ENCODE data around the gene DNPH1. TPM values are rescaled to one million over a fixed set of nuclear protein-coding genes. Genes with fewer than 3 reads are reported as not detected.

Gene DNPH1
- total and polyA plus RNA-seq, 2 experiments from 2014 or later: 29.2 to 50.0 TPM

DNA sequence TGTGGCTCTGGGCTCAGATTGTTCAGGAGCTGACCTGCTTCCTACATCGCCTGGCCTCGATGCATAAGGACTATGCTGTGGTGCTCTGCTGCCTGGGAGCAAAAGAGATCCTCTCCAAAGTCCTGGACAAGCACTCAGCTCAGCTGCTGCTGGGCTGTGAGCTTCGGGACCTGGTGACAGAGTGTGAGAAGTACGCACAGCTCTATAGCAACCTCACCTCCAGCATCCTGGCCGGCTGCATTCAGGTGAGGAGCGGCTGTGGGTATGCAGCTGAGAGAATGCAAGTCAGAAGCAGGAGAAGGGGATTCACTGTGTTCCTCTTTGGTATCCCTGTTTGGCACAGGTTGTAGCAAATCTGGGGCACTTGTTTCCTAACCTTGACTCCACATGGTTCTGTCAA lies 29.4 kb downstream of the DNPH1 start:
- Histone ChIP-seq H3K27me3 (ENCODE audit: insufficient read depth) (no peaks in the 10 kb centered on the region), H4K20me1 (replicated peaks; ENCODE audit: insufficient read depth) (no peaks in the 10 kb centered on the region), H3K36me3 (ENCODE audit: insufficient read depth) (no peaks in the 10 kb centered on the region), H3K9me2 (ENCODE audit: insufficient read depth) (no peaks in the 10 kb centered on the region), H2AFZ (no peak overlapping the region), H3K4me3 (no peak overlapping the region), H3K79me2 (replicated peaks; ENCODE audit: insufficient read depth) (no peaks in the 10 kb centered on the region), H3K27ac (ENCODE audit: low read depth) (no peak overlapping the region), H3K4me1 (ENCODE audit: insufficient read depth) (no peaks in the 10 kb centered on the region), H3F3A (replicated peaks; ENCODE audit: low read depth) (no peaks in the 10 kb centered on the region), H3K4me2 (no peak overlapping the region)
- Mint-ChIP-seq H3K27me3 (ENCODE audit: insufficient read depth, low read depth, poor library complexity) (peaks cover 10% of the 10 kb centered on the region), H3K4me3 (no peak overlapping the region), H3K27ac (no peak overlapping the region), H3K4me1 (peaks cover 3% of the 10 kb centered on the region), H3K36me3 (ENCODE audit: low read depth) (no peaks in the 10 kb centered on the region; the same call in 2 of the 3 replicates), H3K9me3 (no peaks in the 10 kb centered on the region)
- DNase-seq (ENCODE audit: low spot score): no peak
- no peak for ATAC-seq
- no peak for TF ChIP-seq CREB1 (CRISPR knock-in tag; IDR thresholded peaks at IDR 0.05; ENCODE audit: low read depth)
- TF ChIP-seq JUNB (IDR thresholded peaks at IDR 0.05; ENCODE audit: unreplicated experiment): no peak
- TF ChIP-seq NANOG (IDR thresholded peaks at IDR 0.05; ENCODE audit: borderline replicate concordance): no peak
- TF ChIP-seq, protein P1, sequence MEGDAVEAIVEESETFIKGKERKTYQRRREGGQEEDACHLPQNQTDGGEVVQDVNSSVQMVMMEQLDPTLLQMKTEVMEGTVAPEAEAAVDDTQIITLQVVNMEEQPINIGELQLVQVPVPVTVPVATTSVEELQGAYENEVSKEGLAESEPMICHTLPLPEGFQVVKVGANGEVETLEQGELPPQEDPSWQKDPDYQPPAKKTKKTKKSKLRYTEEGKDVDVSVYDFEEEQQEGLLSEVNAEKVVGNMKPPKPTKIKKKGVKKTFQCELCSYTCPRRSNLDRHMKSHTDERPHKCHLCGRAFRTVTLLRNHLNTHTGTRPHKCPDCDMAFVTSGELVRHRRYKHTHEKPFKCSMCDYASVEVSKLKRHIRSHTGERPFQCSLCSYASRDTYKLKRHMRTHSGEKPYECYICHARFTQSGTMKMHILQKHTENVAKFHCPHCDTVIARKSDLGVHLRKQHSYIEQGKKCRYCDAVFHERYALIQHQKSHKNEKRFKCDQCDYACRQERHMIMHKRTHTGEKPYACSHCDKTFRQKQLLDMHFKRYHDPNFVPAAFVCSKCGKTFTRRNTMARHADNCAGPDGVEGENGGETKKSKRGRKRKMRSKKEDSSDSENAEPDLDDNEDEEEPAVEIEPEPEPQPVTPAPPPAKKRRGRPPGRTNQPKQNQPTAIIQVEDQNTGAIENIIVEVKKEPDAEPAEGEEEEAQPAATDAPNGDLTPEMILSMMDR (conservative IDR thresholded peaks at IDR 0.05; ENCODE audit: low read depth in 2 of 2): no peak
- TF ChIP-seq ZNF114 (CRISPR knock-in tag; IDR thresholded peaks at IDR 0.05): no peak
- no peak for TF ChIP-seq STAT1 (IDR thresholded peaks at IDR 0.05; ENCODE audit: unreplicated experiment)
- TF ChIP-seq, protein P2, sequence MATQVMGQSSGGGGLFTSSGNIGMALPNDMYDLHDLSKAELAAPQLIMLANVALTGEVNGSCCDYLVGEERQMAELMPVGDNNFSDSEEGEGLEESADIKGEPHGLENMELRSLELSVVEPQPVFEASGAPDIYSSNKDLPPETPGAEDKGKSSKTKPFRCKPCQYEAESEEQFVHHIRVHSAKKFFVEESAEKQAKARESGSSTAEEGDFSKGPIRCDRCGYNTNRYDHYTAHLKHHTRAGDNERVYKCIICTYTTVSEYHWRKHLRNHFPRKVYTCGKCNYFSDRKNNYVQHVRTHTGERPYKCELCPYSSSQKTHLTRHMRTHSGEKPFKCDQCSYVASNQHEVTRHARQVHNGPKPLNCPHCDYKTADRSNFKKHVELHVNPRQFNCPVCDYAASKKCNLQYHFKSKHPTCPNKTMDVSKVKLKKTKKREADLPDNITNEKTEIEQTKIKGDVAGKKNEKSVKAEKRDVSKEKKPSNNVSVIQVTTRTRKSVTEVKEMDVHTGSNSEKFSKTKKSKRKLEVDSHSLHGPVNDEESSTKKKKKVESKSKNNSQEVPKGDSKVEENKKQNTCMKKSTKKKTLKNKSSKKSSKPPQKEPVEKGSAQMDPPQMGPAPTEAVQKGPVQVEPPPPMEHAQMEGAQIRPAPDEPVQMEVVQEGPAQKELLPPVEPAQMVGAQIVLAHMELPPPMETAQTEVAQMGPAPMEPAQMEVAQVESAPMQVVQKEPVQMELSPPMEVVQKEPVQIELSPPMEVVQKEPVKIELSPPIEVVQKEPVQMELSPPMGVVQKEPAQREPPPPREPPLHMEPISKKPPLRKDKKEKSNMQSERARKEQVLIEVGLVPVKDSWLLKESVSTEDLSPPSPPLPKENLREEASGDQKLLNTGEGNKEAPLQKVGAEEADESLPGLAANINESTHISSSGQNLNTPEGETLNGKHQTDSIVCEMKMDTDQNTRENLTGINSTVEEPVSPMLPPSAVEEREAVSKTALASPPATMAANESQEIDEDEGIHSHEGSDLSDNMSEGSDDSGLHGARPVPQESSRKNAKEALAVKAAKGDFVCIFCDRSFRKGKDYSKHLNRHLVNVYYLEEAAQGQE (IDR thresholded peaks at IDR 0.05; ENCODE audit: unreplicated experiment): no peak
- TF ChIP-seq, protein P3, sequence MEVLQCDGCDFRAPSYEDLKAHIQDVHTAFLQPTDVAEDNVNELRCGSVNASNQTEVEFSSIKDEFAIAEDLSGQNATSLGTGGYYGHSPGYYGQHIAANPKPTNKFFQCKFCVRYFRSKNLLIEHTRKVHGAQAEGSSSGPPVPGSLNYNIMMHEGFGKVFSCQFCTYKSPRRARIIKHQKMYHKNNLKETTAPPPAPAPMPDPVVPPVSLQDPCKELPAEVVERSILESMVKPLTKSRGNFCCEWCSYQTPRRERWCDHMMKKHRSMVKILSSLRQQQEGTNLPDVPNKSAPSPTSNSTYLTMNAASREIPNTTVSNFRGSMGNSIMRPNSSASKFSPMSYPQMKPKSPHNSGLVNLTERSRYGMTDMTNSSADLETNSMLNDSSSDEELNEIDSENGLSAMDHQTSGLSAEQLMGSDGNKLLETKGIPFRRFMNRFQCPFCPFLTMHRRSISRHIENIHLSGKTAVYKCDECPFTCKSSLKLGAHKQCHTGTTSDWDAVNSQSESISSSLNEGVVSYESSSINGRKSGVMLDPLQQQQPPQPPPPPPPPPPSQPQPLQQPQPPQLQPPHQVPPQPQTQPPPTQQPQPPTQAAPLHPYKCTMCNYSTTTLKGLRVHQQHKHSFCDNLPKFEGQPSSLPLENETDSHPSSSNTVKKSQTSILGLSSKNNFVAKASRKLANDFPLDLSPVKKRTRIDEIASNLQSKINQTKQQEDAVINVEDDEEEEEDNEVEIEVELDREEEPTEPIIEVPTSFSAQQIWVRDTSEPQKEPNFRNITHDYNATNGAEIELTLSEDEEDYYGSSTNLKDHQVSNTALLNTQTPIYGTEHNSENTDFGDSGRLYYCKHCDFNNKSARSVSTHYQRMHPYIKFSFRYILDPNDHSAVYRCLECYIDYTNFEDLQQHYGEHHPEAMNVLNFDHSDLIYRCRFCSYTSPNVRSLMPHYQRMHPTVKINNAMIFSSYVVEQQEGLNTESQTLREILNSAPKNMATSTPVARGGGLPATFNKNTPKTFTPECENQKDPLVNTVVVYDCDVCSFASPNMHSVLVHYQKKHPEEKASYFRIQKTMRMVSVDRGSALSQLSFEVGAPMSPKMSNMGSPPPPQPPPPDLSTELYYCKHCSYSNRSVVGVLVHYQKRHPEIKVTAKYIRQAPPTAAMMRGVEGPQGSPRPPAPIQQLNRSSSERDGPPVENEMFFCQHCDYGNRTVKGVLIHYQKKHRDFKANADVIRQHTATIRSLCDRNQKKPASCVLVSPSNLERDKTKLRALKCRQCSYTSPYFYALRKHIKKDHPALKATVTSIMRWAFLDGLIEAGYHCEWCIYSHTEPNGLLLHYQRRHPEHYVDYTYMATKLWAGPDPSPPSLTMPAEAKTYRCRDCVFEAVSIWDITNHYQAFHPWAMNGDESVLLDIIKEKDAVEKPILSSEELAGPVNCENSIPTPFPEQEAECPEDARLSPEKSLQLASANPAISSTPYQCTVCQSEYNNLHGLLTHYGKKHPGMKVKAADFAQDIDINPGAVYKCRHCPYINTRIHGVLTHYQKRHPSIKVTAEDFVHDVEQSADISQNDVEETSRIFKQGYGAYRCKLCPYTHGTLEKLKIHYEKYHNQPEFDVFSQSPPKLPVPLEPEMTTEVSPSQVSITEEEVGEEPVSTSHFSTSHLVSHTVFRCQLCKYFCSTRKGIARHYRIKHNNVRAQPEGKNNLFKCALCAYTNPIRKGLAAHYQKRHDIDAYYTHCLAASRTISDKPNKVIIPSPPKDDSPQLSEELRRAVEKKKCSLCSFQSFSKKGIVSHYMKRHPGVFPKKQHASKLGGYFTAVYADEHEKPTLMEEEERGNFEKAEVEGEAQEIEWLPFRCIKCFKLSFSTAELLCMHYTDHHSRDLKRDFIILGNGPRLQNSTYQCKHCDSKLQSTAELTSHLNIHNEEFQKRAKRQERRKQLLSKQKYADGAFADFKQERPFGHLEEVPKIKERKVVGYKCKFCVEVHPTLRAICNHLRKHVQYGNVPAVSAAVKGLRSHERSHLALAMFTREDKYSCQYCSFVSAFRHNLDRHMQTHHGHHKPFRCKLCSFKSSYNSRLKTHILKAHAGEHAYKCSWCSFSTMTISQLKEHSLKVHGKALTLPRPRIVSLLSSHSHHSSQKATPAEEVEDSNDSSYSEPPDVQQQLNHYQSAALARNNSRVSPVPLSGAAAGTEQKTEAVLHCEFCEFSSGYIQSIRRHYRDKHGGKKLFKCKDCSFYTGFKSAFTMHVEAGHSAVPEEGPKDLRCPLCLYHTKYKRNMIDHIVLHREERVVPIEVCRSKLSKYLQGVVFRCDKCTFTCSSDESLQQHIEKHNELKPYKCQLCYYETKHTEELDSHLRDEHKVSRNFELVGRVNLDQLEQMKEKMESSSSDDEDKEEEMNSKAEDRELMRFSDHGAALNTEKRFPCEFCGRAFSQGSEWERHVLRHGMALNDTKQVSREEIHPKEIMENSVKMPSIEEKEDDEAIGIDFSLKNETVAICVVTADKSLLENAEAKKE (CRISPR knock-in tag; IDR thresholded peaks at IDR 0.05): no peak
- TF ChIP-seq EZH2phosphoT487 (IDR thresholded peaks at IDR 0.05; ENCODE audit: unreplicated experiment): no peak
- no peak for TF ChIP-seq EZH2 (IDR thresholded peaks at IDR 0.05; ENCODE audit: low read depth, unreplicated experiment)
- no peak for TF ChIP-seq POLR2AphosphoS5 (IDR thresholded peaks at IDR 0.05; ENCODE audit: low read depth)
- TF ChIP-seq, protein P4, sequence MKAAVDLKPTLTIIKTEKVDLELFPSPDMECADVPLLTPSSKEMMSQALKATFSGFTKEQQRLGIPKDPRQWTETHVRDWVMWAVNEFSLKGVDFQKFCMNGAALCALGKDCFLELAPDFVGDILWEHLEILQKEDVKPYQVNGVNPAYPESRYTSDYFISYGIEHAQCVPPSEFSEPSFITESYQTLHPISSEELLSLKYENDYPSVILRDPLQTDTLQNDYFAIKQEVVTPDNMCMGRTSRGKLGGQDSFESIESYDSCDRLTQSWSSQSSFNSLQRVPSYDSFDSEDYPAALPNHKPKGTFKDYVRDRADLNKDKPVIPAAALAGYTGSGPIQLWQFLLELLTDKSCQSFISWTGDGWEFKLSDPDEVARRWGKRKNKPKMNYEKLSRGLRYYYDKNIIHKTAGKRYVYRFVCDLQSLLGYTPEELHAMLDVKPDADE (IDR thresholded peaks at IDR 0.05): no peak
- no peak for TF ChIP-seq ZNF331 (CRISPR knock-in tag; IDR thresholded peaks at IDR 0.05; ENCODE audit: low read depth)
